GM23338 (cell line): ENCODE measurements around the gene TNFSF10. TPM values are rescaled to one million over a fixed set of nuclear protein-coding genes. Genes with fewer than 3 reads are reported as not detected.
A peak's percentile ranks its signal among the peaks of the same experiment; 100 is the strongest.

Experiments
- ATAC-seq: fragments of 200-7000 bp; cut with Tn5 transposase; 3 replicates; pipeline ENCODE4 v1.9.1; 2020
- DNase-seq: peaks from one replicate; pipeline ENCODE4 v3.0.0-alpha.2; 2015; ENCODE audit warnings: low spot score
- H2AFZ ChIP-seq: fragments of 200-600 bp; sonication (generic); 2 replicates; pipeline ENCODE4 v1.8.0; 2016; ENCODE audit warnings: antibody characterized with exemption, mild to moderate bottlenecking, moderate library complexity
- H3F3A ChIP-seq: fragments of 200-600 bp; sonication (generic); replicated peaks from 2 replicates; pipeline ENCODE4 v1.8.0; 2017; ENCODE audit warnings: antibody characterized with exemption, mixed run types, low read depth
- H3K27ac ChIP-seq: fragments of 200-600 bp; sonication (generic); 2 replicates; pipeline ENCODE4 v1.6.1; 2016; ENCODE audit warnings: low read depth
- H3K27me3 ChIP-seq: fragments of 200-600 bp; sonication (generic); 2 replicates; pipeline ENCODE4 v1.8.0; 2016; ENCODE audit warnings: mild to moderate bottlenecking, mixed run types, moderate library complexity; ENCODE audit not compliant: insufficient read depth
- H3K36me3 ChIP-seq: fragments of 200-600 bp; sonication (generic); 2 replicates; pipeline ENCODE4 v1.8.0; 2016; ENCODE audit warnings: mild to moderate bottlenecking; ENCODE audit not compliant: insufficient read depth
- H3K4me1 ChIP-seq: fragments of 200-600 bp; sonication (generic); 2 replicates; pipeline ENCODE4 v1.8.0; 2016; ENCODE audit warnings: mild to moderate bottlenecking, moderate library complexity; ENCODE audit not compliant: insufficient read depth
- H3K4me2 ChIP-seq: fragments of 200-600 bp; sonication (generic); 2 replicates; pipeline ENCODE4 v1.7.1; 2017; ENCODE audit warnings: mixed run types
- H3K4me3 ChIP-seq: fragments of 200-600 bp; sonication (generic); 2 replicates; pipeline ENCODE4 v1.6.1; 2016; ENCODE audit warnings: mixed run types
- H3K79me2 ChIP-seq: fragments of 200-600 bp; sonication (generic); replicated peaks from 2 replicates; pipeline ENCODE4 v1.8.0; 2017; ENCODE audit warnings: mild to moderate bottlenecking; ENCODE audit not compliant: insufficient read depth
- H3K9me2 ChIP-seq: fragments of 200-600 bp; sonication (generic); 2 replicates; pipeline ENCODE4 v1.8.0; 2017; ENCODE audit not compliant: insufficient read depth
- H4K20me1 ChIP-seq: fragments of 200-600 bp; sonication (generic); replicated peaks from 2 replicates; pipeline ENCODE4 v1.8.0; 2017; ENCODE audit warnings: mild to moderate bottlenecking; ENCODE audit not compliant: insufficient read depth
- H3K27ac Mint-ChIP-seq: 2 replicates; pipeline ENCODE4 v1.8.0; 2020; ENCODE audit warnings: inconsistent platforms, mild to moderate bottlenecking, moderate library complexity, mixed read lengths
- H3K27me3 Mint-ChIP-seq: 3 replicates; pipeline ENCODE4 v1.8.0; 2022; ENCODE audit warnings: low read depth, mild to moderate bottlenecking, moderate library complexity, mixed read lengths, inconsistent platforms; ENCODE audit not compliant: insufficient read depth, poor library complexity
- H3K36me3 Mint-ChIP-seq: 3 replicates; pipeline ENCODE4 v1.8.0; 2021; ENCODE audit warnings: low read depth, mild to moderate bottlenecking, inconsistent platforms, moderate library complexity, mixed read lengths
- H3K4me1 Mint-ChIP-seq: 3 replicates; pipeline ENCODE4 v1.8.0; 2020; ENCODE audit warnings: mild to moderate bottlenecking, inconsistent platforms, mixed read lengths
- H3K4me3 Mint-ChIP-seq: 3 replicates; pipeline ENCODE4 v1.8.0; 2021; ENCODE audit warnings: moderate library complexity, mild to moderate bottlenecking, inconsistent platforms, mixed read lengths
- H3K9me3 Mint-ChIP-seq: 3 replicates; pipeline ENCODE4 v1.8.0; 2020; ENCODE audit warnings: moderate library complexity, mild to moderate bottlenecking, inconsistent platforms, mixed read lengths
- CREB1 ChIP-seq: fragments of 250-450 bp; sonication (Bioruptor Pico); IDR thresholded peaks from 2 replicates; pipeline ENCODE4 v1.5.0; 2020; ENCODE audit warnings: low read depth, mild to moderate bottlenecking, moderate library complexity
- EZH2phosphoT487 ChIP-seq: fragments of 200-600 bp; sonication (generic); IDR thresholded peaks from one replicate; pipeline ENCODE4 v1.8.1; 2018; ENCODE audit warnings: antibody characterized with exemption; ENCODE audit not compliant: unreplicated experiment
- NANOG ChIP-seq: IDR thresholded peaks from 2 replicates; pipeline ENCODE4 v1.6.1; 2016; ENCODE audit warnings: antibody characterized with exemption, borderline replicate concordance
- POLR2AphosphoS5 ChIP-seq: IDR thresholded peaks from 2 replicates; pipeline ENCODE4 v1.6.1; 2016; ENCODE audit warnings: antibody characterized with exemption, low read depth
- STAT1 ChIP-seq: IDR thresholded peaks from one replicate; pipeline ENCODE4 v1.6.1; 2016; ENCODE audit warnings: antibody characterized with exemption; ENCODE audit not compliant: unreplicated experiment
- ZNF114 ChIP-seq: fragments of 250-450 bp; sonication (Bioruptor Pico); IDR thresholded peaks from 2 replicates; pipeline ENCODE4 v1.5.0; 2020; ENCODE audit warnings: mild to moderate bottlenecking, moderate library complexity
- ZNF331 ChIP-seq: fragments of 250-450 bp; sonication (Bioruptor Pico); IDR thresholded peaks from 2 replicates; pipeline ENCODE4 v1.5.0; 2020; ENCODE audit warnings: low read depth, mild to moderate bottlenecking, moderate library complexity
- polyA plus RNA-seq: library from polyadenylated mRNA; unstranded; fragments of >200 nt; fragmentation: Nextera tagmentation; extraction: Ambion mirVana; gene quantifications from 2 replicates; pipeline ENCODE4 v1.2.1, GENCODE V29; 2016
- total RNA-seq: library from RNA; depleted of rRNA; stranded (reverse); fragments of >200 nt; shearing (Covaris generic); gene quantifications from 2 replicates; pipeline ENCODE4 v1.2.3, GENCODE V29; 2014
- TF ChIP-seq, protein P1 (sequence below): IDR thresholded peaks from one replicate; pipeline ENCODE4 v1.6.1; 2018; ENCODE audit warnings: antibody characterized with exemption; ENCODE audit not compliant: unreplicated experiment
- TF ChIP-seq, protein P2 (sequence below): IDR thresholded peaks from 2 replicates; pipeline ENCODE4 v1.6.1; 2016; ENCODE audit warnings: antibody characterized with exemption
- TF ChIP-seq, protein P3 (sequence below), 2 experiments: fragments of 200-600 bp in 1 of 2; sonication (generic) in 1 of 2; conservative IDR thresholded peaks; 2 replicates each; pipeline versions ENCODE4 v1.5.1 to v1.6.1; 2016 to 2017; ENCODE audit warnings: antibody characterized with exemption in 2 of 2, low read depth in 2 of 2, mild to moderate bottlenecking in 2 of 2, moderate library complexity in 1 of 2

The TNFSF10 gene
- total and polyA plus RNA-seq, 2 experiments from 2014 or later, result 0.27 TPM; not detected in 1

DNA sequence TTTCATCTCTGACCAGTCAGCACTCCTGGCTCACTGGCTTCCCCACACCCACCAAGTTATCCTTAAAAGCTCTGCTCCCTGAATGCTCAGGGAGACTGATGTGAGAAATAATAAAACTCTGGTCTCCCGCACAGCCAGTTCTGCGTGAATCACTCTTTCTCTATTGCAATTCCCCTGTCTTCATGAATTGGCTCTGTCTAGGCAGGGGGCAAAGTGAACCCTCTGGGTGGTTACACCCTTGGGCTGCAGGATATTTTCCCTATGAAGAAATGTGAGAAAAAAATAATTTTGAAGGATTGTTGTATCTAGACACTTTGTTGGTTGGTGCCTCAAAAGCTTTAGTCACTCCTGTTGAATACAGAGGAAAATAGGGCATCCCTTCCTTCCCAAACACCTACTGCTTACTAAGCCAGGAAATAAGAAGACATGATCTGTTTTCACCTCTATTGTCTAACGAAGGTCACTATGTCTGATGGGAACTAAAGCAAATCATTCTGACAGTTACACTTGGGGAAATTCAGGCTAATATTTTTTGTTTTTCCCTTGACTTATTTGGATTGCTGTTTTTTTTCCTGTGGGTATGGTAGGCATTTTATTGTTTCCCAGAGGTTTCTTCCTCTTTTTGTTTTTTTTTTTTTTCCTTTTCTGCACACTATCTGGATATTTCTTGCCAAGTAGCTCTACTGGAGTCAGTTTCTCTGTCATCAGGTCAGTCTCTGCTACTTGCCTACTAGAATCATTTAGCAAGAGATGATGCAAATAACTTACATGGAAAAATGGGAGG is 15.3 kb upstream of the TNFSF10 start (continued):
- TF ChIP-seq, protein P1, sequence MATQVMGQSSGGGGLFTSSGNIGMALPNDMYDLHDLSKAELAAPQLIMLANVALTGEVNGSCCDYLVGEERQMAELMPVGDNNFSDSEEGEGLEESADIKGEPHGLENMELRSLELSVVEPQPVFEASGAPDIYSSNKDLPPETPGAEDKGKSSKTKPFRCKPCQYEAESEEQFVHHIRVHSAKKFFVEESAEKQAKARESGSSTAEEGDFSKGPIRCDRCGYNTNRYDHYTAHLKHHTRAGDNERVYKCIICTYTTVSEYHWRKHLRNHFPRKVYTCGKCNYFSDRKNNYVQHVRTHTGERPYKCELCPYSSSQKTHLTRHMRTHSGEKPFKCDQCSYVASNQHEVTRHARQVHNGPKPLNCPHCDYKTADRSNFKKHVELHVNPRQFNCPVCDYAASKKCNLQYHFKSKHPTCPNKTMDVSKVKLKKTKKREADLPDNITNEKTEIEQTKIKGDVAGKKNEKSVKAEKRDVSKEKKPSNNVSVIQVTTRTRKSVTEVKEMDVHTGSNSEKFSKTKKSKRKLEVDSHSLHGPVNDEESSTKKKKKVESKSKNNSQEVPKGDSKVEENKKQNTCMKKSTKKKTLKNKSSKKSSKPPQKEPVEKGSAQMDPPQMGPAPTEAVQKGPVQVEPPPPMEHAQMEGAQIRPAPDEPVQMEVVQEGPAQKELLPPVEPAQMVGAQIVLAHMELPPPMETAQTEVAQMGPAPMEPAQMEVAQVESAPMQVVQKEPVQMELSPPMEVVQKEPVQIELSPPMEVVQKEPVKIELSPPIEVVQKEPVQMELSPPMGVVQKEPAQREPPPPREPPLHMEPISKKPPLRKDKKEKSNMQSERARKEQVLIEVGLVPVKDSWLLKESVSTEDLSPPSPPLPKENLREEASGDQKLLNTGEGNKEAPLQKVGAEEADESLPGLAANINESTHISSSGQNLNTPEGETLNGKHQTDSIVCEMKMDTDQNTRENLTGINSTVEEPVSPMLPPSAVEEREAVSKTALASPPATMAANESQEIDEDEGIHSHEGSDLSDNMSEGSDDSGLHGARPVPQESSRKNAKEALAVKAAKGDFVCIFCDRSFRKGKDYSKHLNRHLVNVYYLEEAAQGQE, result no peak
- TF ChIP-seq POLR2AphosphoS5 (no peak), ZNF331 (no peak), STAT1 (no peak), NANOG (no peak), EZH2phosphoT487 (no peak)

DNA sequence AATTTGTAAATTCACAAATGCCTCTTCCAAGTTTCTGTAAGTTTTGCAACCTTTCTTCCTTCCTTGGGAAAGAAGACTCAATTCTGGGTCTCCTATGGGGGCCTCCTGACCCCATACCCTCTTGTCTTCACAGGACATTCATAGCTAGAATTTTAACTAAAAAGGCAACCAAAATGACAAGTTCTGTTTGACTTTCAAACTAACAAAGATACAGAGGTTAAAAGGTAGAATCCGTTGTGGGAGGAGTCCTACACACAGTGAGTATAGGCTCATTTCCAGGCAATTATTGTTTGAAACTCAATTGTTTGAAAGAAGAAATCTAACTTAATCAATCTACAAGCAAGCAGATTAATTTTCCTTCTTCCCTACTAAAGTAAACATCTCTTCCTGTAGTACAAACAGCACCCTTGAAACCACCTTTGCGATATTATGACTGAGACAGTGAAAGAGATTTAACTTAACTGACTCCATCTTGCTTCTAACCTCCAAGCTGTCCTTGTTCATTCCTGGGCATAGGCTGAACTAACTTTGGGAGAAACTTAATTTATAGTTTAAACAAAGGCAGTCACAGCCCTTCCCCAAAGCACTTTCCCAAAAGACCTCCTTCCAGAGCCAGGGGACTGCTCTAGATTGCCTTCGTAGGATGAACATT is 14.4 kb upstream of the TNFSF10 start:
- Histone ChIP-seq H3K4me3 (no peak overlapping the region), H3K27ac (no peak overlapping the region), H3K4me1 (peaks cover 3% of the 10 kb centered on the region; the same call in 1 of the 2 replicates), H3K79me2 (no peaks in the 10 kb centered on the region), H3F3A (no peaks in the 10 kb centered on the region), H3K4me2 (no peak overlapping the region), H4K20me1 (no peaks in the 10 kb centered on the region), H3K36me3 (no peaks in the 10 kb centered on the region), H3K9me2 (no peaks in the 10 kb centered on the region; the same call in 1 of the 2 replicates), H3K27me3 (no peaks in the 10 kb centered on the region), H2AFZ (peak overlapping the region; percentile 10; the same call in 1 of the 2 replicates)
- Mint-ChIP-seq H3K4me1 (peaks cover 12% of the 10 kb centered on the region; the same call in 2 of the 3 replicates), H3K27me3 (peaks cover 4% of the 10 kb centered on the region), H3K27ac (no peak overlapping the region), H3K9me3 (no peaks in the 10 kb centered on the region), H3K4me3 (no peak overlapping the region), H3K36me3 (no peaks in the 10 kb centered on the region)
- DNase-seq (no peak), ATAC-seq (no peak)
- TF ChIP-seq CREB1, result no peak
- no peak for TF ChIP-seq STAT1
- TF ChIP-seq ZNF114, result no peak
- TF ChIP-seq, protein P2, sequence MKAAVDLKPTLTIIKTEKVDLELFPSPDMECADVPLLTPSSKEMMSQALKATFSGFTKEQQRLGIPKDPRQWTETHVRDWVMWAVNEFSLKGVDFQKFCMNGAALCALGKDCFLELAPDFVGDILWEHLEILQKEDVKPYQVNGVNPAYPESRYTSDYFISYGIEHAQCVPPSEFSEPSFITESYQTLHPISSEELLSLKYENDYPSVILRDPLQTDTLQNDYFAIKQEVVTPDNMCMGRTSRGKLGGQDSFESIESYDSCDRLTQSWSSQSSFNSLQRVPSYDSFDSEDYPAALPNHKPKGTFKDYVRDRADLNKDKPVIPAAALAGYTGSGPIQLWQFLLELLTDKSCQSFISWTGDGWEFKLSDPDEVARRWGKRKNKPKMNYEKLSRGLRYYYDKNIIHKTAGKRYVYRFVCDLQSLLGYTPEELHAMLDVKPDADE, result no peak
- no peak for TF ChIP-seq EZH2phosphoT487
- TF ChIP-seq, protein P1, result no peak
- TF ChIP-seq, protein P3, sequence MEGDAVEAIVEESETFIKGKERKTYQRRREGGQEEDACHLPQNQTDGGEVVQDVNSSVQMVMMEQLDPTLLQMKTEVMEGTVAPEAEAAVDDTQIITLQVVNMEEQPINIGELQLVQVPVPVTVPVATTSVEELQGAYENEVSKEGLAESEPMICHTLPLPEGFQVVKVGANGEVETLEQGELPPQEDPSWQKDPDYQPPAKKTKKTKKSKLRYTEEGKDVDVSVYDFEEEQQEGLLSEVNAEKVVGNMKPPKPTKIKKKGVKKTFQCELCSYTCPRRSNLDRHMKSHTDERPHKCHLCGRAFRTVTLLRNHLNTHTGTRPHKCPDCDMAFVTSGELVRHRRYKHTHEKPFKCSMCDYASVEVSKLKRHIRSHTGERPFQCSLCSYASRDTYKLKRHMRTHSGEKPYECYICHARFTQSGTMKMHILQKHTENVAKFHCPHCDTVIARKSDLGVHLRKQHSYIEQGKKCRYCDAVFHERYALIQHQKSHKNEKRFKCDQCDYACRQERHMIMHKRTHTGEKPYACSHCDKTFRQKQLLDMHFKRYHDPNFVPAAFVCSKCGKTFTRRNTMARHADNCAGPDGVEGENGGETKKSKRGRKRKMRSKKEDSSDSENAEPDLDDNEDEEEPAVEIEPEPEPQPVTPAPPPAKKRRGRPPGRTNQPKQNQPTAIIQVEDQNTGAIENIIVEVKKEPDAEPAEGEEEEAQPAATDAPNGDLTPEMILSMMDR (conservative IDR thresholded peaks at IDR 0.05; ENCODE audit: low read depth in 2 of 2), result no peak
